Measurements from ENCODE around the gene NAV2.
A peak's percentile ranks its signal among the peaks of the same experiment; 100 is the strongest.

NAV2 gene

GRCh38 chr11:19775622-19776021 is 63.0 kb downstream of the NAV2 start:
- ATAC-seq = no peak
- no peak for TF ChIP-seq TCF4 (CRISPR knock-in tag; IDR thresholded peaks at IDR 0.05; ENCODE audit: borderline replicate concordance)
- TF ChIP-seq, protein P1, sequence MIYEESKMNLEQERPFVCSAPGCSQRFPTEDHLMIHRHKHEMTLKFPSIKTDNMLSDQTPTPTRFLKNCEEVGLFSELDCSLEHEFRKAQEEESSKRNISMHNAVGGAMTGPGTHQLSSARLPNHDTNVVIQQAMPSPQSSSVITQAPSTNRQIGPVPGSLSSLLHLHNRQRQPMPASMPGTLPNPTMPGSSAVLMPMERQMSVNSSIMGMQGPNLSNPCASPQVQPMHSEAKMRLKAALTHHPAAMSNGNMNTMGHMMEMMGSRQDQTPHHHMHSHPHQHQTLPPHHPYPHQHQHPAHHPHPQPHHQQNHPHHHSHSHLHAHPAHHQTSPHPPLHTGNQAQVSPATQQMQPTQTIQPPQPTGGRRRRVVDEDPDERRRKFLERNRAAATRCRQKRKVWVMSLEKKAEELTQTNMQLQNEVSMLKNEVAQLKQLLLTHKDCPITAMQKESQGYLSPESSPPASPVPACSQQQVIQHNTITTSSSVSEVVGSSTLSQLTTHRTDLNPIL (CRISPR knock-in tag; IDR thresholded peaks at IDR 0.05; ENCODE audit: low read depth) = no peak
- no peak for TF ChIP-seq PPARA (CRISPR knock-in tag; IDR thresholded peaks at IDR 0.05; ENCODE audit: borderline replicate concordance)
- no peak for TF ChIP-seq ZC3H10 (CRISPR knock-in tag; IDR thresholded peaks at IDR 0.05)
- no peak for TF ChIP-seq ZNF70 (CRISPR knock-in tag; IDR thresholded peaks at IDR 0.05)
- no peak for TF ChIP-seq SNAI2 (CRISPR knock-in tag; IDR thresholded peaks at IDR 0.05)
- TF ChIP-seq, protein P2, sequence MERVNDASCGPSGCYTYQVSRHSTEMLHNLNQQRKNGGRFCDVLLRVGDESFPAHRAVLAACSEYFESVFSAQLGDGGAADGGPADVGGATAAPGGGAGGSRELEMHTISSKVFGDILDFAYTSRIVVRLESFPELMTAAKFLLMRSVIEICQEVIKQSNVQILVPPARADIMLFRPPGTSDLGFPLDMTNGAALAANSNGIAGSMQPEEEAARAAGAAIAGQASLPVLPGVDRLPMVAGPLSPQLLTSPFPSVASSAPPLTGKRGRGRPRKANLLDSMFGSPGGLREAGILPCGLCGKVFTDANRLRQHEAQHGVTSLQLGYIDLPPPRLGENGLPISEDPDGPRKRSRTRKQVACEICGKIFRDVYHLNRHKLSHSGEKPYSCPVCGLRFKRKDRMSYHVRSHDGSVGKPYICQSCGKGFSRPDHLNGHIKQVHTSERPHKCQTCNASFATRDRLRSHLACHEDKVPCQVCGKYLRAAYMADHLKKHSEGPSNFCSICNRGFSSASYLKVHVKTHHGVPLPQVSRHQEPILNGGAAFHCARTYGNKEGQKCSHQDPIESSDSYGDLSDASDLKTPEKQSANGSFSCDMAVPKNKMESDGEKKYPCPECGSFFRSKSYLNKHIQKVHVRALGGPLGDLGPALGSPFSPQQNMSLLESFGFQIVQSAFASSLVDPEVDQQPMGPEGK (CRISPR knock-in tag; IDR thresholded peaks at IDR 0.05; ENCODE audit: borderline replicate concordance) = no peak
- TF ChIP-seq RARB (CRISPR knock-in tag; IDR thresholded peaks at IDR 0.05) = no peak
- TF ChIP-seq, protein P3, sequence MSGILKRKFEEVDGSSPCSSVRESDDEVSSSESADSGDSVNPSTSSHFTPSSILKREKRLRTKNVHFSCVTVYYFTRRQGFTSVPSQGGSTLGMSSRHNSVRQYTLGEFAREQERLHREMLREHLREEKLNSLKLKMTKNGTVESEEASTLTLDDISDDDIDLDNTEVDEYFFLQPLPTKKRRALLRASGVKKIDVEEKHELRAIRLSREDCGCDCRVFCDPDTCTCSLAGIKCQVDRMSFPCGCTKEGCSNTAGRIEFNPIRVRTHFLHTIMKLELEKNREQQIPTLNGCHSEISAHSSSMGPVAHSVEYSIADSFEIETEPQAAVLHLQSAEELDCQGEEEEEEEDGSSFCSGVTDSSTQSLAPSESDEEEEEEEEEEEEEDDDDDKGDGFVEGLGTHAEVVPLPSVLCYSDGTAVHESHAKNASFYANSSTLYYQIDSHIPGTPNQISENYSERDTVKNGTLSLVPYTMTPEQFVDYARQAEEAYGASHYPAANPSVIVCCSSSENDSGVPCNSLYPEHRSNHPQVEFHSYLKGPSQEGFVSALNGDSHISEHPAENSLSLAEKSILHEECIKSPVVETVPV (CRISPR knock-in tag; IDR thresholded peaks at IDR 0.05) = no peak
- no peak for TF ChIP-seq ESRRG (CRISPR knock-in tag; IDR thresholded peaks at IDR 0.05)
- no peak for TF ChIP-seq OSR1 (CRISPR knock-in tag; IDR thresholded peaks at IDR 0.05)
- no peak for TF ChIP-seq ZNF8 (CRISPR knock-in tag; IDR thresholded peaks at IDR 0.05)
- no peak for TF ChIP-seq ZFP30 (CRISPR knock-in tag; IDR thresholded peaks at IDR 0.05)
- TF ChIP-seq TSHZ2 (CRISPR knock-in tag; IDR thresholded peaks at IDR 0.05) = no peak

GRCh38 chr11:19777039-19777376 is 64.4 kb downstream of the NAV2 start:
- ATAC-seq = peak; percentile 35
- TF ChIP-seq ISL1 (CRISPR knock-in tag; IDR thresholded peaks at IDR 0.05) (no peak), TCF4 (CRISPR knock-in tag; IDR thresholded peaks at IDR 0.05; ENCODE audit: borderline replicate concordance) (no peak), GLIS3 (CRISPR knock-in tag; IDR thresholded peaks at IDR 0.05) (no peak)

DNA sequence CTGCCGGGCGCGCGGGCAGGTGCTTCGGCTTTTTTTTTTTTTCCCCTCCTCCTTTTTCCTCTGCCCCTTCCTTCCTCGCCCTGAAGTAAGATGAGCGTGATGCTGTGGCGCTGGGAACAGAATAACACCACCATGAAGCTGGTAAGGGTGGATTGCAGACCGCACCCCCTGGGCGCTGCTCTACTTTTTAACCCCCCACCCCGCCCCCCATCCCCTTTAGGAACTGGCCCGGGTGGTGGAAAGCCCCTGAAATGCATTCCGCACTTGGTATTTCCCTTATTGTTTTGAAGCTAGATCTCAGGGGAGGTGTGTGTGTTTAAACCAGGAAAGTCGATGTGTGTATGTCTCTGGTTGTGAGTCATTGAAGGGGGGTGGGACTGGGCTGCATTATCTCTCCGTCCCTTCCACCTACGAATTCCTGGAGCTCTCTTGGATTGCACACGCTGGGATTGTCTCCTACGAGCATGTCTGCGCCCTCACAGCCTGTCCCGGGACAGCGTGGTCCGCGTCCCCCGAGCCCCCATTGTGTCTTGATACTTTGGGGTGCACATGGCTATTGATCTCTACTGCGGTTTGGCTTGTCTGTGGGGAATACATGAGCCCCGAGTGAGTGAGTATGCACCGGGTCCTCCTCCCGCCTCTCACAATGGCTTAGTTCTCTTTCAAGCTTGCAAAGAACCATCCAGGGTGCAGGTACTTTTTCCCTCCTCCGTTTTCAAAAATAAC is 64.9 kb downstream of the NAV2 start:
- TF ChIP-seq, protein P1 (CRISPR knock-in tag; IDR thresholded peaks at IDR 0.05; ENCODE audit: low read depth) = no peak
- no peak for TF ChIP-seq ISL1 (CRISPR knock-in tag; IDR thresholded peaks at IDR 0.05)
- peak; percentile 76 for ATAC-seq

GRCh38 chr11:19779740-19780139 is 67.1 kb downstream of the NAV2 start:
- no peak for ATAC-seq
- no peak for TF ChIP-seq CSDC2 (CRISPR knock-in tag; IDR thresholded peaks at IDR 0.05)
- TF ChIP-seq PPARA (CRISPR knock-in tag; IDR thresholded peaks at IDR 0.05; ENCODE audit: borderline replicate concordance) = no peak
- no peak for TF ChIP-seq ARNTL (CRISPR knock-in tag; IDR thresholded peaks at IDR 0.05; ENCODE audit: borderline replicate concordance, low read depth)

Data from SK-N-SH treated with all-trans-retinoic acid at 6 μM for 48 hours (cell line).